GM15510 (cell line): Measurements from ENCODE around the gene SRD5A1.

Experiments
- POLR2A ChIP-seq: IDR thresholded peaks from 3 replicates; pipeline ENCODE4 v1.6.1; 2011; ENCODE audit warnings: borderline replicate concordance; ENCODE audit not compliant: insufficient read length; ENCODE audit errors: extremely low read depth

Gene SRD5A1

GRCh38 chr5:6720561-6720921 lies 87.3 kb downstream of the SRD5A1 start:
- no peak for TF ChIP-seq POLR2A

- TF ChIP-seq POLR2A = no peak
Measured at GRCh38 chr5:6721442-6721841, 88.2 kb downstream of the SRD5A1 start.

- TF ChIP-seq POLR2A = no peak
Measured at GRCh38 chr5:6722015-6722414, 88.8 kb downstream of the SRD5A1 start.

- TF ChIP-seq POLR2A = no peak
Measured at GRCh38 chr5:6723122-6723815, 90.0 kb downstream of the SRD5A1 start.

GRCh38 chr5:6723816-6724300 lies 90.6 kb downstream of the SRD5A1 start:
- no peak for TF ChIP-seq POLR2A
